ENCODE results near the gene NUPR1.
"Not testable (repeated sequence)": the region's sequence is repeated elsewhere in the genome, so short reads cannot be mapped to it uniquely, and the experiment has no call there.

- not testable (repeated sequence) for TF ChIP-seq EZH2phosphoT487 (IDR thresholded peaks at IDR 0.05; ENCODE audit: insufficient read depth, low read depth); EZH2 (IDR thresholded peaks at IDR 0.05; ENCODE audit: insufficient read depth, poor library complexity, severe bottlenecking)
Measured at GRCh38 chr16:28545964-28546363, 7.2 kb upstream of the NUPR1 start.
